CD14-positive monocyte (primary cell): ENCODE data around the gene CUL7. TPM values are rescaled to one million over a fixed set of nuclear protein-coding genes. Genes with fewer than 3 reads are reported as not detected.

ENCODE experiments used
- DNase-seq, 3 donors: peaks; one replicate each; pipeline ENCODE4 v3.0.0-alpha.2; 2011 to 2022
- H2AFZ ChIP-seq: 2 replicates; pipeline ENCODE4 v1.6.0; 2012; ENCODE audit warnings: mild to moderate bottlenecking, low read depth, low read length, inconsistent platforms; ENCODE audit not compliant: insufficient read depth, poor library complexity, severe bottlenecking
- H3K27ac ChIP-seq, 2 donors: 1 replicate in 1 of 2; 2 replicates in 1 of 2; pipeline ENCODE4 v1.5.1; 2012 to 2013; ENCODE audit warnings: low read length in 2 of 2, control low read depth in 1 of 2, inconsistent platforms in 1 of 2, low read depth in 1 of 2, mild to moderate bottlenecking in 1 of 2
- H3K27me3 ChIP-seq, 2 donors: one replicate each; pipeline versions ENCODE4 v1.6.0 to v1.6.1; 2011 to 2013; ENCODE audit warnings: low read length in 2 of 2; ENCODE audit not compliant: control insufficient read depth in 2 of 2, insufficient read depth in 2 of 2
- H3K36me3 ChIP-seq, 2 donors: replicated peaks in 1 of 2; 1 replicate in 1 of 2; 2 replicates in 1 of 2; pipeline versions ENCODE4 v1.5.1 to v1.6.1; 2012 to 2013; ENCODE audit warnings: low read length in 2 of 2, control low read depth in 1 of 2, inconsistent platforms in 1 of 2, mild to moderate bottlenecking in 1 of 2; ENCODE audit not compliant: insufficient read depth in 2 of 2, control insufficient read depth in 1 of 2
- H3K4me1 ChIP-seq, 2 donors: 1 replicate in 1 of 2; 2 replicates in 1 of 2; pipeline versions ENCODE4 v1.5.1 to v1.6.1; 2012 to 2013; ENCODE audit warnings: low read length in 2 of 2, control low read depth in 1 of 2, inconsistent platforms in 1 of 2, mild to moderate bottlenecking in 1 of 2, moderate library complexity in 1 of 2; ENCODE audit not compliant: insufficient read depth in 2 of 2, control insufficient read depth in 1 of 2
- H3K4me2 ChIP-seq: replicated peaks from 2 replicates; pipeline ENCODE3; 2012; ENCODE audit warnings: low read length, moderate library complexity, mild to moderate bottlenecking; ENCODE audit not compliant: poor library complexity, severe bottlenecking; ENCODE audit errors: extremely low read depth
- H3K4me3 ChIP-seq, 3 experiments: fragments of 200-600 bp in 1 of 3; sonication (generic) in 1 of 3; replicated peaks in 1 of 3; 1 replicate in 2 of 3; 2 replicates in 1 of 3; pipeline ENCODE4 v1.5.1; 2011 to 2013; ENCODE audit warnings: low read length in 3 of 3, mild to moderate bottlenecking in 3 of 3, control low read depth in 2 of 3, low read depth in 2 of 3, inconsistent platforms in 1 of 3, moderate library complexity in 1 of 3
- H3K79me2 ChIP-seq: 2 replicates; pipeline ENCODE4 v1.6.0; 2012; ENCODE audit warnings: mild to moderate bottlenecking, control low read depth, inconsistent platforms, low read length, moderate library complexity; ENCODE audit not compliant: insufficient read depth
- H3K9ac ChIP-seq: 2 replicates; pipeline ENCODE4 v1.6.0; 2017; ENCODE audit warnings: low read length, mild to moderate bottlenecking; ENCODE audit not compliant: insufficient read depth, poor library complexity, severe bottlenecking
- H3K9me3 ChIP-seq, 2 donors: replicated peaks in 1 of 2; 1 replicate in 1 of 2; 2 replicates in 1 of 2; pipeline versions ENCODE4 v1.5.1 to v1.6.1; 2012 to 2013; ENCODE audit warnings: low read length in 2 of 2, control low read depth in 1 of 2; ENCODE audit not compliant: control insufficient read depth in 1 of 2, insufficient read depth in 1 of 2
- H4K20me1 ChIP-seq: 2 replicates; pipeline ENCODE4 v1.6.0; 2012; ENCODE audit warnings: mild to moderate bottlenecking, low read length, control low read depth, moderate library complexity; ENCODE audit not compliant: insufficient read depth
- H3K27ac Mint-ChIP-seq, 7 donors: one replicate each; pipeline ENCODE4 v1.8.0; 2020; ENCODE audit warnings: mild to moderate bottlenecking in 7 of 7, mixed read lengths in 7 of 7, moderate library complexity in 6 of 7, inconsistent platforms in 2 of 7
- H3K27me3 Mint-ChIP-seq, 3 donors: one replicate each; pipeline ENCODE4 v1.8.0; 2021 to 2022; ENCODE audit warnings: low read depth in 3 of 3, mild to moderate bottlenecking in 3 of 3, mixed read lengths in 3 of 3, moderate library complexity in 3 of 3, inconsistent platforms in 1 of 3
- H3K36me3 Mint-ChIP-seq, 2 donors: one replicate each; pipeline ENCODE4 v1.8.0; 2020; ENCODE audit warnings: mixed read lengths in 2 of 2, inconsistent platforms in 1 of 2, mild to moderate bottlenecking in 1 of 2
- H3K4me1 Mint-ChIP-seq: one replicate; pipeline ENCODE4 v1.8.0; 2020; ENCODE audit warnings: mild to moderate bottlenecking, mixed read lengths
- H3K4me3 Mint-ChIP-seq, 2 donors: one replicate each; pipeline ENCODE4 v1.8.0; 2020; ENCODE audit warnings: mild to moderate bottlenecking in 2 of 2, mixed read lengths in 2 of 2, moderate library complexity in 1 of 2
- H3K9me3 Mint-ChIP-seq, 7 donors: one replicate each; pipeline ENCODE4 v1.8.0; 2020 to 2022; ENCODE audit warnings: mixed read lengths in 7 of 7, mild to moderate bottlenecking in 6 of 7, moderate library complexity in 6 of 7, inconsistent platforms in 2 of 7
- WGBS: methylation state at CpG from one replicate; pipeline ENCODE4 v1.1.5; 2013; ENCODE audit warnings: missing lambda C conversion rate; ENCODE audit not compliant: insufficient coverage; 5-methylcytosine and 5-hydroxymethylcytosine counted together
- intact Hi-C, 2 donors: fragments of 100-400 bp; cut with micrococcal nuclease; formaldehyde crosslinking; loops; one replicate each; pipeline versions ENCODE4 v1.15.0 to v1.15.1; 2023
- polyA plus RNA-seq, 3 donors: library from polyadenylated mRNA; depleted of rRNA in 1 of 3; unstranded in 2 of 3; stranded (reverse) in 1 of 3; fragments of 300-500 nt in 2 of 3; fragments of >200 nt in 1 of 3; fragmentation: Illumina TruSeq in 2 of 3; gene quantifications; 1 replicate in 2 of 3; 2 replicates in 1 of 3; pipeline ENCODE4 v1.2.3, GENCODE V29; 2012 to 2021
- TF ChIP-seq, protein P1 (sequence below): fragments of 200-600 bp; IDR thresholded peaks from one replicate; pipeline ENCODE4 v1.8.0; 2022; ENCODE audit warnings: antibody characterized with exemption, mild to moderate bottlenecking

CUL7 gene
- polyA plus RNA-seq, 3 donors, result 1.2 to 11.6 (median 2.4) TPM

DNA sequence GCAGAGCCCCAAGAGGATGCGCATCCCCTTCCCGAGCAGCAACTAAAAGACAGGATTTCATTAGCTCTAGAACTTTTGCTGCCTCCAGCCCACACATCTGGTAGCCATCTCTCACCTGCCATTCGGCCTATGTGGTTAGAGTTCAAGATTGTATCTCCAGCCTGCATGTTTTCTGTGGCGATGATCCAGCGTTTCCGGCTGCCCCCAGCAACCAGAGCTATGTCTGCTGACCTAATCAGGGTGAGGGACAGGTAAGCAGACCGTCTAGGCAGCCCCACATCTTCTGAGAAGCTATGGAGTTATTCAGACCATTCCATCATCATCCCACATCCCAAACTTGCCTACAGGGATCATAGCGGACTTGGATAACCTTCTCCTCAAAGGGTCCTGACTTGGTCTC is 2.3 kb upstream of the CUL7 start:
- TF ChIP-seq, protein P1, sequence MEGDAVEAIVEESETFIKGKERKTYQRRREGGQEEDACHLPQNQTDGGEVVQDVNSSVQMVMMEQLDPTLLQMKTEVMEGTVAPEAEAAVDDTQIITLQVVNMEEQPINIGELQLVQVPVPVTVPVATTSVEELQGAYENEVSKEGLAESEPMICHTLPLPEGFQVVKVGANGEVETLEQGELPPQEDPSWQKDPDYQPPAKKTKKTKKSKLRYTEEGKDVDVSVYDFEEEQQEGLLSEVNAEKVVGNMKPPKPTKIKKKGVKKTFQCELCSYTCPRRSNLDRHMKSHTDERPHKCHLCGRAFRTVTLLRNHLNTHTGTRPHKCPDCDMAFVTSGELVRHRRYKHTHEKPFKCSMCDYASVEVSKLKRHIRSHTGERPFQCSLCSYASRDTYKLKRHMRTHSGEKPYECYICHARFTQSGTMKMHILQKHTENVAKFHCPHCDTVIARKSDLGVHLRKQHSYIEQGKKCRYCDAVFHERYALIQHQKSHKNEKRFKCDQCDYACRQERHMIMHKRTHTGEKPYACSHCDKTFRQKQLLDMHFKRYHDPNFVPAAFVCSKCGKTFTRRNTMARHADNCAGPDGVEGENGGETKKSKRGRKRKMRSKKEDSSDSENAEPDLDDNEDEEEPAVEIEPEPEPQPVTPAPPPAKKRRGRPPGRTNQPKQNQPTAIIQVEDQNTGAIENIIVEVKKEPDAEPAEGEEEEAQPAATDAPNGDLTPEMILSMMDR, result no peak
- Histone ChIP-seq H3K9me3 (no peaks in the 10 kb centered on the region), H3K79me2 (peaks cover 19% of the 10 kb centered on the region), H3K4me2 (no peak overlapping the region), H3K27me3 (no peaks in the 10 kb centered on the region), H3K9ac (no peak overlapping the region), H3K4me1 (peaks cover 26 to 43% of the 10 kb centered on the region in 2 donors), H3K36me3 (peaks cover 4 to 21% of the 10 kb centered on the region in 2 donors), H2AFZ (no peak overlapping the region), H4K20me1 (no peaks in the 10 kb centered on the region), H3K27ac (no peak overlapping the region), H3K4me3 (no peak overlapping the region)
- Mint-ChIP-seq H3K36me3 (peaks cover 21 to 29% of the 10 kb centered on the region in 2 donors), H3K27me3 (peaks cover 0 to 2% (median 2%) of the 10 kb centered on the region in 3 donors), H3K27ac (peak overlapping the region in 2 of 7 donors; percentile 1 to 2), H3K9me3 (no peaks in the 10 kb centered on the region), H3K4me3 (no peak overlapping the region), H3K4me1 (peaks cover 49% of the 10 kb centered on the region)
- 88% methylated on average over 8 of the region's 8 CpGs for WGBS
- DNase-seq, result no peak
- intact Hi-C loops, result loop anchor here in 1 of 2 donors (10.0 kb wide), 1 partner anchor 119 kb away; the partner anchor contains the start of gene SRF

DNA sequence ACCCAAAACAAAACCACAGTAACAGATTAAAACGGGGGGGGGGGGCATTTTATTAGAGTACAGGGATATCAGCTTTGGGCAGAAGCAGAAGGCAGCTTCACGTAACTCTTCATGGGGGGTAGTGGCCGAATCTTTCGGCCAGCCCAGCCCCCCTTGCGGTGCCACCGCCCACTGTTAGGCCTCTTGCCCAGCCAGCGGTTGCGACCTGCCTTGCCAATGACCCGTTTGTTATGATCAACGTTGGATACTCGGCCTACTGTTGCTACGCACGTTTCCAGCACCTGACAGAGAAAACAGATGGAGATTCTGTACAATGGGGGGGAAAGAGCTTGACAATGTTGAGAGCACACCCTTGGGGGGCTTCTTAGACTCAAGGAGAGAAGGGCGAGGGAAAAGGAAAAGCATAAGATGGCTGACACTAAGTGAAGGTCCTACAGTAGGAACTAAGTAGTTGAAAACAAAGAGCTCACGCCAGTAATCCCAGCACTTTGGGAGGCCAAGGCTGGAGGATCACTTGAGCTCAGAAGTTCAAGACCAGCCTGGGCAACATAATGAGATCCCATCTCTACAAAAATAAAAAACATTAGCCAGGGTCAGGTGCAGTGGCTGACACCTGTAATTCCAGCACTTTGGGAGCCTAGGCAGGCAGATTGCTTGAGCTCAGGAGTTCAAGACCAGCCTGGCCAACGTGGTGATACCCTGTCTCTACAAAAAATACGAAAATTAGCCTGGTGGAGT is 724 bp upstream of the CUL7 start:
- intact Hi-C loops, result loop anchor here in 1 of 2 donors (10.0 kb wide), 1 partner anchor 120 kb away; the partner anchor contains the start of gene SRF
- peak overlapping the region; percentile 66 to 91 (median 85) for H3K4me3 ChIP-seq
- no peak for DNase-seq
- H3K36me3 ChIP-seq, result peaks cover 10 to 34% of the 10 kb centered on the region in 2 donors
- Mint-ChIP-seq H3K27ac (peak overlapping the region; percentile 87 to 97 (median 95)), H3K9me3 (no peaks in the 10 kb centered on the region), H3K4me3 (peak overlapping the region; percentile 89 to 97), H3K4me1 (peaks cover 38% of the 10 kb centered on the region), H3K36me3 (peaks cover 35 to 43% of the 10 kb centered on the region in 2 donors), H3K27me3 (peaks cover 0 to 2% (median 2%) of the 10 kb centered on the region in 3 donors)
- peak overlapping the region in 1 of 2 donors; percentile 86 for H3K27ac ChIP-seq
- WGBS, result 87% methylated on average over 16 of the region's 17 CpGs
- TF ChIP-seq, protein P1, result no peak
- H3K9ac ChIP-seq, result peak overlapping the region; percentile 80
- H3K9me3 ChIP-seq, result no peaks in the 10 kb centered on the region
- peaks cover 19 to 33% of the 10 kb centered on the region in 2 donors for H3K4me1 ChIP-seq
- H4K20me1 ChIP-seq, result no peaks in the 10 kb centered on the region
- peaks cover 19% of the 10 kb centered on the region for H3K79me2 ChIP-seq
- peak overlapping the region; percentile 98 for H3K4me2 ChIP-seq
- peak overlapping the region; percentile 98 for H2AFZ ChIP-seq
- no peaks in the 10 kb centered on the region for H3K27me3 ChIP-seq
